Head of caudate nucleus (tissue), 42 donors: Measurements from ENCODE around the gene GPR89B.
"Not testable (repeated sequence)": the region's sequence is repeated elsewhere in the genome, so short reads cannot be mapped to it uniquely, and the experiment has no call there.

Source experiments
- DNase-seq, 42 donors: peaks; one replicate each; pipeline versions ENCODE4 v3.0.0 to v3.0.0-alpha.2; 2020 to 2021; ENCODE audit warnings: mixed read lengths in 7 of 42
- intact Hi-C: fragments of 100-400 bp; cut with DNase I; formaldehyde crosslinking; loops from one replicate; pipeline ENCODE4 v1.15.0; 2022

GPR89B gene

GRCh38 chr1:147928236-147929132 is at the start of gene GPR89B:
Gene GPR89B (plus strand): TSS chr1:147928420. CDS start chr1:147928537, 117 bp downstream.
- intact Hi-C loops, result not testable (repeated sequence)
- DNase-seq, result peak; percentile 82 to 97 (median 92)

GRCh38 chr1:147879911-147880310 is 48.3 kb upstream of the GPR89B start:
- DNase-seq, result no peak
- intact Hi-C loops, result no loop called here

GRCh38 chr1:147882535-147882934 is 45.7 kb upstream of the GPR89B start:
- no peak for DNase-seq
- intact Hi-C loops, result no loop called here

GRCh38 chr1:147890177-147890790 is 37.9 kb upstream of the GPR89B start:
- DNase-seq, result peak in 37 of 42 donors; percentile 18 to 71 (median 38)
- intact Hi-C loops, result no loop called here

GRCh38 chr1:147891088-147891487 is 37.1 kb upstream of the GPR89B start:
- intact Hi-C loops, result no loop called here
- peak in 2 of 42 donors; percentile 12 to 15 for DNase-seq

- intact Hi-C loops, result no loop called here
- peak in 3 of 42 donors; percentile 11 to 38 (median 17) for DNase-seq
These were observed 36.0 kb upstream of the GPR89B start for GRCh38 chr1:147892216-147892615.

- intact Hi-C loops, result no loop called here
- DNase-seq, result peak in 30 of 42 donors; percentile 10 to 73 (median 46)
These were observed 35.4 kb upstream of the GPR89B start for GRCh38 chr1:147892731-147893214.

GRCh38 chr1:147895123-147895522 is 33.1 kb upstream of the GPR89B start:
- intact Hi-C loops, result no loop called here
- DNase-seq, result no peak

- intact Hi-C loops, result no loop called here
- DNase-seq, result no peak
These were observed 31.0 kb upstream of the GPR89B start for GRCh38 chr1:147897029-147897752.

GRCh38 chr1:147897789-147898188 is 30.4 kb upstream of the GPR89B start:
- no peak for DNase-seq

GRCh38 chr1:147902253-147902845 is 25.9 kb upstream of the GPR89B start, which contains the start of gene GJA8:
Gene GJA8 (plus strand): TSS chr1:147902795. CDS start chr1:147907956, 5,161 bp downstream.
- intact Hi-C loops, result no loop called here
- no peak for DNase-seq

More at GRCh38 chr1:147897789-147898188, 30.4 kb upstream of the GPR89B start:
- intact Hi-C loops, result no loop called here

- intact Hi-C loops, result no loop called here
These were observed 23.5 kb upstream of the GPR89B start for GRCh38 chr1:147904726-147905125.

GRCh38 chr1:147907786-147908509 is 20.3 kb upstream of the GPR89B start:
- no peak for DNase-seq
- intact Hi-C loops, result no loop called here

More at GRCh38 chr1:147904726-147905125, 23.5 kb upstream of the GPR89B start:
- DNase-seq, result no peak

- no peak for DNase-seq
- intact Hi-C loops, result no loop called here
These were observed 15.7 kb upstream of the GPR89B start for GRCh38 chr1:147912553-147912952.

- intact Hi-C loops, result no loop called here
- no peak for DNase-seq
These were observed 14.8 kb upstream of the GPR89B start for GRCh38 chr1:147913362-147913942.

GRCh38 chr1:147919896-147920295 is 8.3 kb upstream of the GPR89B start:
- DNase-seq, result no peak
- intact Hi-C loops, result no loop called here

- intact Hi-C loops, result no loop called here
- no peak for DNase-seq
These were observed 3.4 kb upstream of the GPR89B start for GRCh38 chr1:147924813-147925212.

GRCh38 chr1:147927215-147927614 is 1.0 kb upstream of the GPR89B start:
- intact Hi-C loops, DNase-seq: not testable (repeated sequence)
